ENCODE results near the gene GAS2L3.

GRCh38 chr12:100554608-100555077 lies 18.8 kb upstream of the GAS2L3 start:
- TF ChIP-seq CTCF (IDR thresholded peaks at IDR 0.05; ENCODE audit: insufficient read depth, low read length), result peak; percentile 53
- no peak for TF ChIP-seq POLR2AphosphoS5 (IDR thresholded peaks at IDR 0.05; ENCODE audit: low read depth)
- TF ChIP-seq REST (IDR thresholded peaks at IDR 0.05; ENCODE audit: insufficient replicate concordance, low read depth), result no peak
